Measurements from ENCODE around the gene DNAJC1.

DNAJC1 gene

GRCh38 chr10:21707498-21707897 lies 296.0 kb downstream of the DNAJC1 start:
- TF ChIP-seq FOXP2 (optimal IDR thresholded peaks at IDR 0.05; ENCODE audit: borderline replicate concordance, extremely low read depth, extremely low read length, insufficient read depth) (no peak), POLR2AphosphoS5 (IDR thresholded peaks at IDR 0.05; ENCODE audit: low read depth, low read length) (no peak)

Data from PFSK-1 (cell line).